ENCODE results near the gene TM7SF2.
"Not testable (repeated sequence)": the region's sequence is repeated elsewhere in the genome, so short reads cannot be mapped to it uniquely, and the experiment has no call there.

TM7SF2 gene

GRCh38 chr11:65135633-65136145 lies 24.0 kb downstream of the TM7SF2 start:
- Histone ChIP-seq H3K4me3 (ENCODE audit: low read depth, low read length) (peak overlapping the region; percentile 65), H3K9me3 (ENCODE audit: severe bottlenecking) (no peaks in the 10 kb centered on the region), H3K27ac (peak overlapping the region; percentile 100), H3K27me3 (ENCODE audit: insufficient read depth, low read depth, severe bottlenecking) (no peaks in the 10 kb centered on the region), H3K36me3 (peaks cover 24% of the 10 kb centered on the region)
- TF ChIP-seq CTCF (IDR thresholded peaks at IDR 0.05; ENCODE audit: low read depth, low read length): no peak
- peak; percentile 56 for DNase-seq

- TF ChIP-seq CTCF (IDR thresholded peaks at IDR 0.05; ENCODE audit: low read depth, low read length): no peak
- Histone ChIP-seq H3K27me3 (ENCODE audit: insufficient read depth, low read depth, severe bottlenecking) (no peaks in the 10 kb centered on the region), H3K4me3 (ENCODE audit: low read depth, low read length) (peak overlapping the region; percentile 65), H3K9me3 (ENCODE audit: severe bottlenecking) (no peaks in the 10 kb centered on the region), H3K36me3 (peaks cover 15% of the 10 kb centered on the region), H3K27ac (peak overlapping the region; percentile 100)
- no peak for DNase-seq
Measured at GRCh38 chr11:65136515-65137096, 24.9 kb downstream of the TM7SF2 start.

GRCh38 chr11:65141896-65142494 lies 30.3 kb downstream of the TM7SF2 start:
- no peak for DNase-seq
- Histone ChIP-seq H3K27me3 (ENCODE audit: insufficient read depth, low read depth, severe bottlenecking) (no peaks in the 10 kb centered on the region), H3K9me3 (ENCODE audit: severe bottlenecking) (peaks cover 3% of the 10 kb centered on the region), H3K4me3 (ENCODE audit: low read depth, low read length) (no peak overlapping the region), H3K27ac (no peak overlapping the region), H3K36me3 (no peaks in the 10 kb centered on the region)
- TF ChIP-seq CTCF (IDR thresholded peaks at IDR 0.05; ENCODE audit: low read depth, low read length): no peak

GRCh38 chr11:65147352-65148075 lies 35.8 kb downstream of the TM7SF2 start:
- TF ChIP-seq CTCF (IDR thresholded peaks at IDR 0.05; ENCODE audit: low read depth, low read length): no peak
- Histone ChIP-seq H3K27ac (no peak overlapping the region), H3K27me3 (ENCODE audit: insufficient read depth, low read depth, severe bottlenecking) (no peaks in the 10 kb centered on the region), H3K36me3 (no peaks in the 10 kb centered on the region), H3K9me3 (ENCODE audit: severe bottlenecking) (peaks cover 7% of the 10 kb centered on the region), H3K4me3 (ENCODE audit: low read depth, low read length) (no peak overlapping the region)
- DNase-seq: no peak

- Histone ChIP-seq H3K36me3 (no peaks in the 10 kb centered on the region), H3K4me3 (ENCODE audit: low read depth, low read length) (no peak overlapping the region), H3K9me3 (ENCODE audit: severe bottlenecking) (peaks cover 7% of the 10 kb centered on the region), H3K27ac (peak overlapping the region; percentile 71), H3K27me3 (ENCODE audit: insufficient read depth, low read depth, severe bottlenecking) (no peaks in the 10 kb centered on the region)
- no peak for DNase-seq
- no peak for TF ChIP-seq CTCF (IDR thresholded peaks at IDR 0.05; ENCODE audit: low read depth, low read length)
Measured at GRCh38 chr11:65148657-65149056, 37.0 kb downstream of the TM7SF2 start.

- H3K27me3 ChIP-seq (ENCODE audit: insufficient read depth, low read depth, severe bottlenecking); H3K4me3 ChIP-seq (ENCODE audit: low read depth, low read length); H3K9me3 ChIP-seq (ENCODE audit: severe bottlenecking); H3K36me3 ChIP-seq; DNase-seq: not testable (repeated sequence)
- peak overlapping the region; percentile 63; the same call in 1 of the 2 replicates for H3K27ac ChIP-seq
Measured at GRCh38 chr11:65150131-65150508, 38.4 kb downstream of the TM7SF2 start.
